HEK293T (cell line): ENCODE data around the gene TRIM39.

Experiments used
- CTCF ChIA-PET: fragments of 350-600 bp; formaldehyde crosslinking; extraction: SDS; loops from one replicate; lab custom pipeline; 2021; ENCODE audit warnings: antibody characterized with exemption, inconsistent platforms; lab: Yijun Ruan, JAX
- POLR2A ChIA-PET: fragments of 350-600 bp; formaldehyde crosslinking; extraction: SDS; loops from one replicate; lab custom pipeline; 2020; ENCODE audit warnings: antibody characterized with exemption, inconsistent platforms; lab: Yijun Ruan, JAX
- DNase-seq: peaks from one replicate; pipeline ENCODE4 v3.0.0; 2012; ENCODE audit warnings: mixed read lengths; ENCODE audit errors: extremely low spot score
- ARNT ChIP-seq: fragments of 450-650 bp; IDR thresholded peaks from 2 replicates; pipeline ENCODE4 v1.6.1; 2017; ENCODE audit warnings: mild to moderate bottlenecking
- BHLHE40 ChIP-seq: fragments of 450-650 bp; IDR thresholded peaks from 2 replicates; pipeline ENCODE4 v1.6.1; 2016; ENCODE audit warnings: mild to moderate bottlenecking, moderate library complexity, borderline replicate concordance
- CTBP1 ChIP-seq: fragments of 450-650 bp; IDR thresholded peaks from 2 replicates; pipeline ENCODE4 v1.6.1; 2016; ENCODE audit warnings: borderline replicate concordance
- ELF4 ChIP-seq: fragments of 450-650 bp; IDR thresholded peaks from 2 replicates; pipeline ENCODE4 v1.6.1; 2017; ENCODE audit warnings: antibody characterized with exemption
- FOXA1 ChIP-seq: fragments of 450-650 bp; IDR thresholded peaks from 2 replicates; pipeline ENCODE4 v1.6.1; 2016; ENCODE audit warnings: mild to moderate bottlenecking
- FOXK2 ChIP-seq: fragments of 450-650 bp; IDR thresholded peaks from 2 replicates; pipeline ENCODE4 v1.6.1; 2016; ENCODE audit warnings: mild to moderate bottlenecking
- FOXM1 ChIP-seq: fragments of 450-650 bp; IDR thresholded peaks from 2 replicates; pipeline ENCODE4 v1.6.1; 2017; ENCODE audit warnings: mild to moderate bottlenecking, borderline replicate concordance
- HDGF ChIP-seq: fragments of 450-650 bp; IDR thresholded peaks from 2 replicates; pipeline ENCODE4 v1.6.1; 2017; ENCODE audit warnings: antibody characterized with exemption, borderline replicate concordance
- L3MBTL2 ChIP-seq: fragments of 450-650 bp; conservative IDR thresholded peaks from 2 replicates; pipeline ENCODE4 v1.6.1; 2016; ENCODE audit warnings: mild to moderate bottlenecking
- LEF1 ChIP-seq: fragments of 450-650 bp; IDR thresholded peaks from 2 replicates; pipeline ENCODE4 v1.6.1; 2017; ENCODE audit warnings: mild to moderate bottlenecking, borderline replicate concordance
- NFRKB ChIP-seq: fragments of 450-650 bp; IDR thresholded peaks from 2 replicates; pipeline ENCODE4 v1.6.1; 2016; ENCODE audit warnings: mild to moderate bottlenecking, moderate library complexity
- SP1 ChIP-seq: fragments of 450-650 bp; IDR thresholded peaks from 2 replicates; pipeline ENCODE4 v1.6.1; 2017
- SUZ12 ChIP-seq: fragments of 450-650 bp; IDR thresholded peaks from 2 replicates; pipeline ENCODE4 v1.6.1; 2016; ENCODE audit warnings: mild to moderate bottlenecking
- TARDBP ChIP-seq: fragments of 450-650 bp; IDR thresholded peaks from 2 replicates; pipeline ENCODE4 v1.6.1; 2016
- ZNF384 ChIP-seq: fragments of 450-650 bp; IDR thresholded peaks from 2 replicates; pipeline ENCODE4 v1.6.1; 2016
- TF ChIP-seq, protein P1 (sequence below): fragments of 450-650 bp; IDR thresholded peaks from 2 replicates; pipeline ENCODE4 v1.6.1; 2016

The TRIM39 gene

DNA sequence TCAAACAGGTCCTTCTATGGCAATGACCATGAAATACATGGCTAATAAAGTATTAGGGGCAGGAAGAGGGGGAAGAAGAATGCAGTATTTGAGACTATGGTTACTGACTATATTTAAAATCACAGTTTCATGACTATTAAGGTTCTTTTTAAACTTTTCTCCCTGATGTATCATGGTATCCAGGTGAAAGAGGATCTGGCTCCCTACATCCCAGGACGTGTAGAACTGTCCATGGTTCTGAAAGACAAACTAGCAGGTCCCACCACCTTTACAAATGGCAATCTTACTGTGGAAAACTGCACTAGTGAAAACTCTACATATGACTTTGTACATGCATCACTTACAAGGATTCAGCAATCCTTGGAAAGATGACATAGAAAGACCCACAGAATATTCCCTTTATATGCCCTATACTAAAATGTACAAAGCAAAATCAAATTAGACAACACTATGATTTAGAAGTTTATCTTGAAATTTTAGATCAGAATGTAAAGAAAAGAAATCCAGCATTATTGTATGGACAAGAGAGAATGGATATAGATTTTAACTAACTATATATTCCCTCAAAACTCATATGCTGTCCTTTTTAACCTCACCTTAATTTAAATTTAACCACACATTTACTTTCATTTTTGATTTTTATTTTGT, 51.7 kb downstream of the TRIM39 start:
- CTCF ChIA-PET = no interaction called here
- DNase-seq = peak; percentile 35
- TF ChIP-seq L3MBTL2 (no peak), FOXK2 (no peak), HDGF (no peak), ELF4 (no peak), FOXA1 (no peak), NFRKB (no peak), CTBP1 (no peak), SP1 (no peak), SUZ12 (no peak)
- POLR2A ChIA-PET = no interaction called here

DNA sequence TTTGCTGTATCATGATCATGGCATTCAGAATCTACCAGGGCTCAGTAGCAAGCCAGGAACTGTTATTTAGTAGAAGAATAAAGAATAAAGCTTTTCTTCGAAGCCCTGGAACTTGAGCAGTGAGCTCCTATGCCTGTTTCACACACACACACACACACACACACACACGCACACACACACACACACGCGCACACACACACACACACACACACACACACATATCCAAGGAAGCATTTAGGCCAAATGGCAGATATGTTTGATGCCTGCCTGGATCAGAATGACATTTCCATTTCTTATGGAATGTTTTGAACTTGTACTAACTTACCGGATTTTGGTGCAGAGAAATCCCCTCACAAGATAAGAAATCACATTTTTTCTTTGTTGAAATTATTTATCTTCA, 53.7 kb downstream of the TRIM39 start:
- DNase-seq = no peak
- ChIA-PET CTCF (no interaction called here), POLR2A (no interaction called here)
- TF ChIP-seq SUZ12 (no peak), FOXA1 (no peak), NFRKB (no peak)

DNA sequence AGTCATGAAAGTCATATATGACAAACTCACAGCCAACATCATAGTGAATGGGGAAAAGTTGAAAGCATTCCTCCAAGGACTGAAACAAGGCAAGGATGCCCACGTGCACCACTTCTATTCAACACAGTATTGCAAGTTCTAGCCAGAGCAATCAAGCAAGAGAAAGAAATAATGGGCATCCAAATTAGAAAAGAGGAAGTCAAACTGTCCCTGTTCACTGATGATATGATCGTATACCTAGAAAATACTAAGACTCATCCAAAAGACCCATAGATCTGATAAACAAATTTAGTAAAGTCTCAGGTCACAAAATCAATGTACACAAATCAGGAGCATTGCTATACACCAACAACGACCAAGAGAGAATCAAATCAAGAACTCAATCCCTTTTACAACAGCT, 59.4 kb downstream of the TRIM39 start:
- DNase-seq = no peak
- POLR2A ChIA-PET = no interaction called here
- TF ChIP-seq CTBP1 = no peak
- TF ChIP-seq FOXM1 = no peak
- no peak for TF ChIP-seq L3MBTL2
- no peak for TF ChIP-seq LEF1
- no peak for TF ChIP-seq NFRKB
- no peak for TF ChIP-seq ARNT
- TF ChIP-seq FOXK2 = no peak
- TF ChIP-seq, protein P1, sequence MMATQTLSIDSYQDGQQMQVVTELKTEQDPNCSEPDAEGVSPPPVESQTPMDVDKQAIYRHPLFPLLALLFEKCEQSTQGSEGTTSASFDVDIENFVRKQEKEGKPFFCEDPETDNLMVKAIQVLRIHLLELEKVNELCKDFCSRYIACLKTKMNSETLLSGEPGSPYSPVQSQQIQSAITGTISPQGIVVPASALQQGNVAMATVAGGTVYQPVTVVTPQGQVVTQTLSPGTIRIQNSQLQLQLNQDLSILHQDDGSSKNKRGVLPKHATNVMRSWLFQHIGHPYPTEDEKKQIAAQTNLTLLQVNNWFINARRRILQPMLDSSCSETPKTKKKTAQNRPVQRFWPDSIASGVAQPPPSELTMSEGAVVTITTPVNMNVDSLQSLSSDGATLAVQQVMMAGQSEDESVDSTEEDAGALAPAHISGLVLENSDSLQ = no peak
- no peak for TF ChIP-seq TARDBP
- no peak for TF ChIP-seq SUZ12
- TF ChIP-seq ZNF384 = no peak
- no peak for TF ChIP-seq FOXA1
- no peak for TF ChIP-seq BHLHE40
- no peak for TF ChIP-seq HDGF
- TF ChIP-seq SP1 = no peak
- TF ChIP-seq ELF4 = no peak
- CTCF ChIA-PET = no interaction called here

DNA sequence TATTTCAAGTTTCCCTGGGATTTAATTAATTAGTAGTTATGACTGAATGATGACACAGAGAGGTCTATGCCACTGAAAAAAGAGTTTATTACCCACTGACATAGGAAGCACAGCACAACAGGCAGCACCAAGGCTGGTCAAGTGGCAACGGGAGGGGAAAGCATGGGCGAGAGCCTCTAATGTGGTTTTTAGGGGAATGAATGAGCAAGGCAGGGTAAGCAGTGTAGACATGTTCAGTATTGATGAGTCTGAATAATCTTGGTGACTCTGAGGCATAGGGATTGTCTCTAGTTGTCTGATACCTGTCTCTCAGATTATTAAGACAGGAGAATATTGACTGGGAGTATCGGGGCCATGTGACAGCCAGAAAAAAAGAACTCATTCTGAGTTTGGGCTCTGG, 64.5 kb downstream of the TRIM39 start:
- ChIA-PET POLR2A (no interaction called here), CTCF (no interaction called here)
- TF ChIP-seq NFRKB = no peak
- no peak for TF ChIP-seq L3MBTL2
- TF ChIP-seq SUZ12 = no peak
- no peak for TF ChIP-seq FOXK2
- TF ChIP-seq LEF1 = no peak
- TF ChIP-seq FOXM1 = no peak
- no peak for TF ChIP-seq ZNF384
- TF ChIP-seq FOXA1 = no peak
- no peak for TF ChIP-seq SP1
- no peak for TF ChIP-seq TARDBP
- TF ChIP-seq, protein P1 = no peak
- TF ChIP-seq CTBP1 = no peak
- no peak for TF ChIP-seq ARNT
- no peak for TF ChIP-seq BHLHE40
- TF ChIP-seq ELF4 = no peak
- TF ChIP-seq HDGF = no peak
- no peak for DNase-seq
